MCF 10A (cell line): ENCODE results near the gene TMEM150C. TPM values are rescaled to one million over a fixed set of nuclear protein-coding genes. Genes with fewer than 3 reads are reported as not detected.

Experiments used
- BruUV-seq: library from RNA; stranded (reverse); fragments of 400-500 nt; replicated peaks from 2 replicates; lab custom pipeline; 2021; lab: Mats Ljungman, UMichigan
- CTCF ChIA-PET: fragments of 300-600 bp; sonication (Branson Sonifier 250); formaldehyde crosslinking; extraction: SDS; loops from one replicate; lab custom pipeline; 2021; ENCODE audit warnings: antibody characterized with exemption, inconsistent platforms; lab: Yijun Ruan, JAX
- POLR2A ChIA-PET: fragments of 300-600, 350-650 bp; sonication (Branson Sonifier 250); formaldehyde crosslinking; extraction: SDS; loops from one replicate; lab custom pipeline; 2020; ENCODE audit warnings: antibody characterized with exemption, inconsistent platforms; lab: Yijun Ruan, JAX
- DNase-seq: peaks from one replicate; pipeline ENCODE4 v3.0.0-alpha.2; 2018; ENCODE audit not compliant: unreplicated experiment
- H3K27ac Mint-ChIP-seq: one replicate; pipeline ENCODE4 v1.8.0; 2022; ENCODE audit warnings: mild to moderate bottlenecking, low read depth, mixed read lengths; ENCODE audit not compliant: unreplicated experiment
- H3K27me3 Mint-ChIP-seq: one replicate; pipeline ENCODE4 v1.8.0; 2022; ENCODE audit warnings: mixed read lengths; ENCODE audit not compliant: insufficient read depth, unreplicated experiment
- H3K36me3 Mint-ChIP-seq: one replicate; pipeline ENCODE4 v1.8.0; 2022; ENCODE audit warnings: mild to moderate bottlenecking, moderate library complexity, mixed read lengths; ENCODE audit not compliant: insufficient read depth, unreplicated experiment
- H3K4me1 Mint-ChIP-seq: one replicate; pipeline ENCODE4 v1.8.0; 2022; ENCODE audit warnings: mixed read lengths; ENCODE audit not compliant: insufficient read depth, unreplicated experiment
- H3K4me3 Mint-ChIP-seq: one replicate; pipeline ENCODE4 v1.8.0; 2022; ENCODE audit warnings: mild to moderate bottlenecking, moderate library complexity, mixed read lengths; ENCODE audit not compliant: unreplicated experiment
- H3K9me3 Mint-ChIP-seq: one replicate; pipeline ENCODE4 v1.8.0; 2022; ENCODE audit warnings: mixed read lengths; ENCODE audit not compliant: unreplicated experiment
- CTCF ChIP-seq: fragments of 200-600 bp; IDR thresholded peaks from one replicate; pipeline ENCODE4 v1.8.0; 2022; ENCODE audit warnings: antibody characterized with exemption, mild to moderate bottlenecking; ENCODE audit not compliant: unreplicated experiment
- intact Hi-C: fragments of 100-400 bp; cut with micrococcal nuclease; formaldehyde crosslinking; loops from 2 replicates; pipeline ENCODE4 v1.14.1; 2022
- total RNA-seq: library from RNA; stranded (reverse); gene quantifications from 2 replicates; pipeline ENCODE4 v1.2.3, GENCODE V29; 2022

Gene TMEM150C
- total RNA-seq, 1 experiment from 2014 or later = not detected

GRCh38 chr4:82513382-82513781 lies 48.4 kb downstream of the TMEM150C start:
- no peak for DNase-seq
- Mint-ChIP-seq H3K27ac (no peak overlapping the region), H3K4me1 (peaks cover 13% of the 10 kb centered on the region), H3K9me3 (no peaks in the 10 kb centered on the region), H3K4me3 (no peak overlapping the region), H3K27me3 (no peaks in the 10 kb centered on the region), H3K36me3 (no peaks in the 10 kb centered on the region)
- POLR2A ChIA-PET = interaction anchor here (0.7 kb wide), 1 partner anchor 40 kb away, joined by 5 read pairs; no protein-coding TSS in a partner anchor
- intact Hi-C loops = no loop called here
- CTCF ChIA-PET = interaction anchor here (0.7 kb wide), 1 partner anchor 114 kb away, joined by 4 read pairs; no protein-coding TSS in a partner anchor
- no peak for TF ChIP-seq CTCF
- BruUV-seq = no TSS peak

- no peaks in the 10 kb centered on the region for H3K4me1 Mint-ChIP-seq
- ChIA-PET CTCF (interaction anchor here (0.7 kb wide), 1 partner anchor 11 kb away, joined by 3 read pairs; no protein-coding TSS in a partner anchor), POLR2A (interaction anchor here (0.7 kb wide), 1 partner anchor 13 kb away, joined by 3 read pairs; no protein-coding TSS in a partner anchor)
- intact Hi-C loops = no loop called here
- H3K36me3 Mint-ChIP-seq = no peaks in the 10 kb centered on the region
- H3K4me3 Mint-ChIP-seq = no peak overlapping the region
- H3K27me3 Mint-ChIP-seq = no peaks in the 10 kb centered on the region
- no peak for TF ChIP-seq CTCF
- H3K27ac Mint-ChIP-seq = no peak overlapping the region
- DNase-seq = no peak
- H3K9me3 Mint-ChIP-seq = no peaks in the 10 kb centered on the region
- no TSS peak for BruUV-seq
These were observed 51.6 kb downstream of the TMEM150C start for GRCh38 chr4:82510216-82510615.

GRCh38 chr4:82508806-82509428 lies 52.9 kb downstream of the TMEM150C start:
- Mint-ChIP-seq H3K4me3 (no peak overlapping the region), H3K4me1 (no peaks in the 10 kb centered on the region), H3K27ac (no peak overlapping the region), H3K27me3 (no peaks in the 10 kb centered on the region), H3K36me3 (no peaks in the 10 kb centered on the region), H3K9me3 (no peaks in the 10 kb centered on the region)
- CTCF ChIA-PET = interaction anchor here (1.0 kb wide), 1 partner anchor 139 kb away, joined by 7 read pairs; no protein-coding TSS in a partner anchor
- intact Hi-C loops = no loop called here
- POLR2A ChIA-PET = no interaction called here
- DNase-seq = no peak
- TF ChIP-seq CTCF = no peak
- no TSS peak for BruUV-seq

- CTCF ChIA-PET = interaction anchor here (1.0 kb wide), 1 partner anchor 139 kb away, joined by 7 read pairs; no protein-coding TSS in a partner anchor
- Mint-ChIP-seq H3K27ac (no peak overlapping the region), H3K27me3 (no peaks in the 10 kb centered on the region), H3K4me1 (no peaks in the 10 kb centered on the region), H3K4me3 (no peak overlapping the region), H3K36me3 (no peaks in the 10 kb centered on the region), H3K9me3 (no peaks in the 10 kb centered on the region)
- BruUV-seq = no TSS peak
- POLR2A ChIA-PET = interaction anchor here (1.1 kb wide), 1 partner anchor 8 kb away, joined by 3 read pairs; no protein-coding TSS in a partner anchor
- DNase-seq = no peak
- TF ChIP-seq CTCF = no peak
- intact Hi-C loops = no loop called here
These were observed 53.8 kb downstream of the TMEM150C start for GRCh38 chr4:82508011-82508410.
